ENCODE measurements around the gene JAM2.
"Not testable (repeated sequence)": the region's sequence is repeated elsewhere in the genome, so short reads cannot be mapped to it uniquely, and the experiment has no call there.

JAM2 gene

DNA sequence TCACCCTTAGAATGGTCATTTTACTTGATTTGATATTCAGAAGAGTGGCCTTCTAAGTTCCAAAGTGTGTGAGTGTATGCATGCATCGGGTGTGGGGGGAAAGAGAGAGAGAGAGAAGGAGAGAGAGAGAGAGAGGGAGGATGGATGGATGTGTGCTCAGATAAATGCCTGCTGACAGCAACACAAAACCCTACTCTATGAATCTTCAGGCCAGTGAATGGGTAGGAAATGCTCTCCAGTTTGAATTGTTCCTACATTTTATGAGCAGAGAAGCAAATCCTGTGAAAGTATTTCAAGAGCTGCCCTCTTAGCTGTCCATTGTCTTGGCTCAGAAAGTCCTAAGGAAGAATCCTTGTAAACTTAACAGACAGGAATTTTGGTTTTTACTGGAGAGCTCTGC lies 7.4 kb downstream of the JAM2 start:
- no peak for DNase-seq (ENCODE audit: low read depth)

DNA sequence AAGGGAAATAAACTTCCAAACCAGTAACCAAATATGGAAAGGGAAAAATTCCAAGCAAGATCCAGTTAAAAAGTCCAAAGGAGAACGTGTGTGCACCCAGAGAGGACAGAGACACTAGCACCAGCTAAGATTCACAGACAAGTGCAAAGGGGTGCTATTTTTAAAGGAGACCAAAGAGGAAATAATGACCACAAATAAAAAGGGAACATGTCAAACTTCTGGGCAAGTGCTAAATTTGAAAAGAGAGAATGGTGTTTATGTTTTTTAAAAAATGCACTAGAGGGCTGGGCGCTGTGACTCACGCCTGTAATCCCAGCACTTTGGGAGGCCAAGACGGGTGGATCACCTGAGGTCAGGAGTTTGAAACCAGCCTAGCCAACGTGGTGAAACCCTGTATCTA lies 8.6 kb downstream of the JAM2 start:
- DNase-seq (ENCODE audit: low read depth): no peak

DNA sequence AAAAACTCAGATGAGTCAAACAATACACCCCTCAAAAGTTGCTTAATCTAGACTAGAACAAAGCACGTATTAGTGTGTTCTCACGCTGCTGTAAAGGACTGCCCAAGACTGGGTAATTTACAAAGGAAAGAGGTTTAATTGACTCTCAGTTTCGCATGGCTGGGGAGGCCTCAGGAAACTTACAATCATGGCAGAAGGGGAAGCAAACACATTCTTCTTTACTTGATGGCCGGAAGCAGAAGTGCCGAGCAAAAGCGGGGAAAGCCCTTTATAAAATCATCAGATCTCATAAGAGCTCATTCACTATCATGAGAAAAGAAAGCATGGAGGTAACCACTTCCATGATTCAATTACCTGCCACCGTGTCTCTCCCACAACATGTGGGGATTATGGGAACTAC lies 10.1 kb downstream of the JAM2 start:
- DNase-seq (ENCODE audit: low read depth): no peak

DNA sequence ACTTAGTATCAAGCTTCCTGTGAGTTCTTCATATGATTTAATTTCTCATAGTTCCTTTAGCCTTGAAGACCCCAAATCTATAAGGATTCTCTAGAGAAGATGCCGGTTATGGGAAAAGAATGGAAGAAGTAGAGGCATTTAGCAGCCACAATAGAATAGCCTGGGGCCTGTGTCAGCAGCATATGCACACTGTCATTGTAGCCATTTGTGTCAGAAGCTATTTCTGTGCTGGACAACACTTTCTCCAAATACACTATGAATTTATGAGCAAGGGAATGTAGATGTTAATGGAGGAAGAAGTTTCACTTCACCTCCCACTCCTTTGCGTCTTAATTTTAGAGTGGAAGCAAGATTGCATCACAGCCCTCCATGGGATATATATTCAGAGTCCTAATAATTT lies 17.4 kb downstream of the JAM2 start:
- no peak for DNase-seq (ENCODE audit: low read depth)

DNA sequence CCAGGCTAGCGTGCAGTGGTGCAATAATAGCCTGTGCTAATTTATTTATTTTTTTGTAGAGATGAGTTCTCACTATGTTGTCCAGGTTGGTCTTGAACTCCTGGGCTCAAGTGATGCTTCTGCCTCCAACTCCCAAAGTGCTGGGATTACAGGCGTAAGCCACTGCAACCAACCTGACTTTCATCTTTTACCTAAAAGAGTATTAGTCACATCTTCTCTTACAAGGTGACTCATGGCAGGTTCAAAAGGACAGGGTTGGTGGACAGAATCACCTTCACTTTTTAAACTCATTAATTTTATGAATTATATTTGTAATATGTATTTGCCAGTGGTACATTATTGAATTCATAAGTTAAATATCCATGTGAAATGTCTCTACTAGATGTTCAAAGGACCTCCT lies 18.1 kb downstream of the JAM2 start:
- DNase-seq (ENCODE audit: low read depth): no peak

DNA sequence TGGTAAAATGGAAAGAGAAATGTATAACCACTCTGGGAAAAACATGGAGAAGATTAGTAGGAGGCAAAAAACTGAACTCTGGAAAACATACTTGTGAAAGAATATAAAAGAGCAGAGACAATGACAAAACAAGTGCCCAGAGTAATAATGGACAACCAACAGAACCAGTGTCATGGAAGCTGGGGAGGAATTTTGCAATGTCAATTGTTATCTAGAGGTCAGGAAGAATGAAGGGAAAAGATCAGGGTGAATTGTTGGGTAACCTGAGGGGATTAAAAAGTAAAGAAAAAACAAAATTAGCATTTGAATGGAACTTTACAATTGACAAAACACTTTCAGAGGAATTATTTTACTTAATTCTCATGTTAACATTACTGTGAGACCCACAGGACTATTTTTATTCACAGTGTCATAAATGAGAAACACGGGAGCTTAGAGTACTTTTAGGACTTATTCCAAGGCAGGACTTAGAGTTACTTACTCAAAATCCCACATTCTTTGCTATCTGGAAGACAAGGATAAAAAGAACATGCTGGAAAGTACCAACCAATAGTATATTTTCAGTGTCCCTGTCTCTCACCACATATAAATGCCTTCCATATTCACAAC lies 19.5 kb downstream of the JAM2 start:
- no peak for DNase-seq (ENCODE audit: low read depth)

DNA sequence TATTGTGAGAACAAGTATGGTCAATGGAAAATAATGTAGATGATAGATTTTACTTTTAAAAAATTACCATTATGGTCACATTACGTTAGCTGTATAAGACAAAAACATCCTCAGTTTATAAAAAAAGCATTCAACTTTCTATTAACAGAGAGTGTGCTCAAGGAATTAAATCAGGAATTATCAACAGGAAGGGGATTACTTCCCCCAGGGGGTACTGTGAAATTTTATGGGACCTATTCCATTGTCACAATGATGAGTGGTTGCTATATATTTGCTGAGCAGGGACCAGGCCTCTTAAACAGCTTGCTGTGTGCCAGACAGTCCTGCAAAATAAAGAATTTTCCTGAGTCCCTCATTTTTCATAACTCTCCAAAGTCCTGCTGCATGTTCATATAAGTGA lies 21.2 kb downstream of the JAM2 start:
- DNase-seq (ENCODE audit: low read depth): no peak

DNA sequence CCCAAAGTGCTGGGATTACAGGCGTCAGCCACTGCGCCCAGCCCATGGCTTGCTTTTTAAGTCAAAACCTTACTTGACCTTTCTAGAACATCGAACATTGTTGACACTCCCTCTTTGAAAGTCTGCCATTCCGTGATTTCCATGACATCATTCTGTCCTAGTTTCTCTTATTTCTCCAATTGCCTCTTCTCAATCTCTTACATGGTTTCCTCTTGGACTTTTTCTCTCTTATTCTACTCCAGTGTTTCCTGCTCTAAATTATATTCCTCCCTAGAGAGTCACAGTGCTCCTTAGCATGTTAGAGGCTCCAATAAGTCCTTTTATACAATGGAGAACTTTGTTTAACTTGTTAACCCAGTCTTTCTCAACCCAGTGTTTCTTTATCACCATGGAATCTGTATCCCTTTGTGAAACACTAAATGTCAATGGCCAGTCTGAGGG lies 25.5 kb downstream of the JAM2 start:
- DNase-seq (ENCODE audit: low read depth): no peak

DNA sequence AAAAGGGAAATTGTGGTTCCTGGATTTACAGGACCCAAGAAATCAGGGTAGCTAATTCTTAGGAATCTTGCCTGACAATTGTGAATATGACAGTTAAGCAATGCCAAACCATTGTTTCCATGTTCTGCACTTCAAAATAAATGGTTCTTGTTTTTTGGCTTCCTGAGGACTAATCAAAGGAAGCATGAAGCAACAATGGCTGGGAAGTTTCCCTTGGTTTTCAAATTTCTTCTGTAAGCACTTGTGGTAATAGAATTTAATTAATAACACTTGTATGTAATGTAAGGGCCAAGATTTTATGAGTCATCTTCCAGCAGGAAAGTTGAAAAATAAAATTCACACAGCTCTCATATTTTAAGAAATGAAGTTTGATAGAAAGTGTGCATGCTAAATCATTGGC lies 31.7 kb downstream of the JAM2 start:
- DNase-seq (ENCODE audit: low read depth): no peak

DNA sequence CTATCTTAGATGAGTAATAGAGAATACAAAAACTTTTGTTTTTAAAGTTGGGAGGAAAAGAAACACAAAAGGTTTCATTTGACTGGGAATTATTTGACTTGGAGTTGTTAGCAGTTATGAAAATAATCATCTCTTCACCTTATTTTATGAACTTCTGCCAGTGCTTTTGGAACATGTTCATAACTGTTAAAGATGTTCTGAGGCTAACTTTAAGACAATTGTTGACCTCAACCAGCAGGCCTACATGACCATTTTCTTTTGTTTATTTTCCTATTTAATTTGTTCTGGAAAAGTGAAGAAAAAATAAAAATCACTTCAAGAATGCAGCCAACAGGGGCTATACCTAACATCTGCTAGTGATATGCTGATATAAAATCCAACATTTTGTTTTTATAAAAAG lies 37.4 kb downstream of the JAM2 start:
- no peak for DNase-seq (ENCODE audit: low read depth)

DNA sequence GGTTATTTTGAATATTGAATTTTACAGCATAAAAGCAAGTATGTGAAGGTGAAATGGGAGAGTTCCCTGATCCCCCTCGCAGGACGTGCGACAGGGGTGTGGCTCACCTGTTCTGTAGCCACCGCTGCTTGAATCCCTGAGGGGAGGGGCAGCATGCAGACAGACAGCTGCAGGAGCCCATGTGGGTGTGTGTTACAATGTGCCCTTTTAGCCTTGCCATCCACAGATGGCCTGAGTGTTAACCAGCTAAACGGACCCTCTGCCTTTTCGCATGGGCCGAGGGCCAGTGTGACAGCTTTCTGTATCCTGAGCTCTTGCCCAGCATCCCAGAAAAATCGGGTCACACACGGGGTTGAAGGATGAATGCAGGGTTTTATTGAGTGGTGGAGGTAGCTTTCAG lies 43.3 kb downstream of the JAM2 start:
- no peak for DNase-seq (ENCODE audit: low read depth)

DNA sequence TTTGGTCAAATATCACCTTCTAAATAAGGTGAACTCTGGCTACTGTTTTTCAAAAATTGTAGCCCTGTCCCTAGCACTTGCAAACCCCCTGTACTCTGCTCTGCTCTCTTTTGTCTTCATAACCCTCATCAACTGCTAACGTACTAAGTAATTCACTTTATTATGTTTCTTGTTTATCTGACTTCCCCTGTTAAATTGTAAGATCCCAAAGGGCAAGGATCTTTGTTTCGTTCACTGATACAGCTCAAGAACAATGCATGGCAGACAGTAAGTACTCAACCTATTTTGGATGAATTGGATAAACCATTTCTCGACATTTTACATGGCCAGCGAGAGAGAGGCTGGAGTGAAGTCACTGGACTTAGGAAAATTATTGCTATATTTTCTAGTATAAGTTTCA lies 48.7 kb downstream of the JAM2 start:
- no peak for DNase-seq (ENCODE audit: low read depth)

DNA sequence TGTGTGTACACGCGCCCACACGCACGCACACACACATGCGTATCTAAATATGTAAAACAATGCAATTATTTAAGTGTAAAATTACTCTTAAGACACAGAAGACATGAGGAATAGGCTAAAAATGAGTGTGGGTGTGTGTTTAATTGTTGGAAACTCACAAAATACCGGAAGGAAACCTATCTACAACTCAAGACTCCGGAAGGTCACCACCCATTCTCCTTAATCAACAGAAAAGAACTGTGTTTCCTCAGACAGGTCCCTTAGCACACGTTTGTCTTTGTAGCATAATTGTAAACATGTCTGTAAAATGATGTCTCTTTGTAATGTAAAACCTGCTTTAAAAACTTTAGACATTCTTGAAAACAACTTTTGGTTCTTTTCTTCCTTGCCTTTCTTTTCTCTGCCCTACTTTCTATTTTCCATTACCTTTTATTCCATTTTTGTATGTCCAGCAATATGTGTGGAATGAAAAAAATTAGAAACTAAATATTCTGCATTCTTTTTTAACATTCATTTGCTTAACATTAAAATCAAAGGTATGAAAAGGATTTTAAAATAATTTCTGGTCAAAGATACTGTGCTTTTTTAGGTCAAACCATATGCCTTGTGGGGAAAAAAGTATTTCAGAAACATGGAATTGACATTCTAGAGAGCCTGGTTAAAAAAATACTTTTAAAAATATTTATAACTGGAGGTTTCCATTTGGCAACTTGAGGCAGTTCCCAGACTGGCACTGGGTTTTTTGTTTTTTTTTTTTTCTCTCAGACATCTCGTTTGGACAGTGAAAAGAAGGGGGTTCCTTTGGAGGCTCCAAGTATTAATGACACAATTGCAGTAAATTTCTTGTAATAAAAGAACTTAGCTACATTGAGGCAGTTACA lies 49.5 kb downstream of the JAM2 start:
- DNase-seq (ENCODE audit: low read depth): no peak

DNA sequence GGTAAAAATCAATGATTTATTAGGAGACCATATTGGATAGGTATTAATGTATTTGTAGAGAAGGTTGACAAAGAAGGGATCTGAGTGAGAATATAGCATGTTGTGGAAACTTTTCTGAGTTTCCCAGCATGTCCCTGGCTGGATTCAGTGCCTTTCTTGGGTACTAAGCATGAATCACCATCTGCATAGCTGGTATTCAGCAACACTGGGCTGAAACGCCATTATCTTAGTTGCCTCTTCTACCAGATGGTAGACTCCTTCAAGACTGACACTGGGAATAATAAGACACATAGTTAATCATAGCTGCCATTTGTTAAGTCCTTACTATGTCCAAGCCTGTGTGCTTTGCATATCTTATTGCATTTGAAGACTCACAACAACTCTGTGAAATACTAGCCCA lies 50.2 kb downstream of the JAM2 start:
- DNase-seq (ENCODE audit: low read depth): no peak

DNA sequence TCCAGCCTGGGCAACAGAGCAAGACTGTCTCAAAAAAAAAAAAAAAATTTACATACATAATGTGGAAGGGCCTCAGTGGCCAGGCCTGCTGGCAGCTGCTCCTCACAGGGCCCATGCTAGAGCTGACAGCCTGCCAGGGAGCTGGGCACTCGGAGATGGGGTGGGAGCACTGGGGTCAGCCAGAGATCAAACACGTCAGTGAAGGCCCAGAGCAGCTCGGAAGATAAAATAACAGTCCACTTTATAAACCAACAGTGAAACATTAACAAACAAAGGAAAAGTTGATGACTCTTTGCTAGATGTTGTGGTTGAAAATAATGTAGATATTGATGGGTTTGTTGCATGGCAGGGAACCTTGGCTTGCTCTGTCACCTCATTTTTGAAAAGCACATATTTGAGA lies 52.9 kb downstream of the JAM2 start:
- DNase-seq (ENCODE audit: low read depth): no peak

DNA sequence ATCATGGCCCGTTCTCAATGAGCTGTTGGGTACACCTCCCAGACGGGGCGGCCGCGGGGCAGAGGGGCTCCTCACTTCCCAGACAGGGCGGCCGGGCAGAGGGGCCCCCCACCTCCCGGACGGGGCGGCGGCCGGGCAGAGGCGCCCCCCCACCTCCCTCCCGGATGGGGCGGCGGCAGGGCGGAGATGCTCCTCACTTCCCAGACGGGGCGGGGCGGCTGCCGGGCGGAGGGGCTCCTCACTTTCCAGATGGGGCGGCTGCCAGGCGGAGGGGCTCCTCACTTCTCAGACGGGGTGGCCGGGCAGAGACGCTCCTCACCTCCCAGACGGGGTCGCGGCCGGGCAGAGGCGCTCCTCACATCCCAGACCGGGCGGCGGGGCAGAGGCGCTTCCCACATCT lies 56.4 kb downstream of the JAM2 start:
- DNase-seq (ENCODE audit: low read depth): not testable (repeated sequence)

DNA sequence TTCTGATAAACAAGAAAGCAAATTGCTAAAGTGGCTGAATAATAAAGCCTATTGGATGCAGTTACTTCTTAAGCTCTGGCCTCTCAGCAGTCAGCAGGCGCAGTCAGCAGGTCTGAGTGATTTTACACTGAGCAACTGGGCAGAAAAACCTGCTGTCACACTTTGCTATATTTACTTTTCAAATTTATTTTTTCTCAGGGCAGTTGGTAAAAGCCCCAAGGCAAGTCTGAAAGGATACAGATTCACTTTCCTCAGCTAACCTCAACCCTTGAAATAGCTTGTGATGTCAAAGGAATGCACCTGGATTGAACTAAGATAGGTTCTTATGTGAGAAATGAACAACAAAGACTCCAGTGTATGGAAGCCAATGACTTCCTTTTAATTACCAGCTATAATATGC lies 61.7 kb downstream of the JAM2 start:
- no peak for DNase-seq (ENCODE audit: low read depth)

DNA sequence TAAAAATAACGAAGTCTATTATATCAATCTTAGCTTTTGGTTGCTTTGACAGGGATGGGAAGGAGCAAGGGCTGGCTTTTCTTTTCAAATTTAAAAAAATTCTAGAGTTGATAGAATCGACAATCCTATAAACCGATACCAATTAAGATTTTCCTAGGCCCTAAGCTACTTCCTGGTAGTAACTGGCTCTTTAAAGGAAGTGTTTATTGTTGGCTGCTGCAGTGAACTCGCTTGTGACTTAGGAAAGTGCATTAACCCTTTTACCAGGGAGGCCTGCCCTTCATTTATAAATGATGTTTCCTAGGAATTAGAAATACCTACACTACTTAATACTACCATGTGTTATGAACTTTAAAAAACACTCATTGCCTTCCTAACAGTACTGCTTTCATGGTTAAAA lies 62.5 kb downstream of the JAM2 start:
- DNase-seq (ENCODE audit: low read depth): no peak

DNA sequence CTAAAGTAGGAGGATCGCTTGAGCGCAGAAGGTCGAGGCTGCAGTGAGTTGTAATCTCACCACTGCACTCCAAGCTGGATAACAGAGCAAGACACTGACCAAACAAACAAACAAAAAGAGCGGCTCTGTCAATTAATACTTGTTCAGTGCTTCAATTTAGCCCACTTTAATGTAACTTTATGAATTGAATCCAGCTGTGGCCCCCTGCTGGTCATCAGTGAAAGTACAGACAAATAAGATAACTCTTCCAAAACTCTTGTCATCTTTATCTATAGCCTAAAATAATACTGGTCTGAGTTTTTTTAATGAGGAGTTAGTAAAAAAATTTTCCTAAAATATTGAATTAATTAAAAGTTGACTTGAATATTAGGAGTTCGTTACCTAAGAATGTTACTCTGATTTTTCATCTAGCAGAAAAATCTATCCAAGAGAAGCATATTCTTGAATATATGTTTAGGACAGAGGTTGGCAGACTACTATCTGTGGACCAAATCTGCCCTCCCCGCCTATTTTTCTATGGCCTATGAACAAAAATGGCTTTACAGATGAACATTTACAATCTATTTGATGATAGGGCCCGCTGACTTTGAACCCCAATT lies 69.5 kb downstream of the JAM2 start:
- peak; percentile 28 for DNase-seq (ENCODE audit: low read depth)

DNA sequence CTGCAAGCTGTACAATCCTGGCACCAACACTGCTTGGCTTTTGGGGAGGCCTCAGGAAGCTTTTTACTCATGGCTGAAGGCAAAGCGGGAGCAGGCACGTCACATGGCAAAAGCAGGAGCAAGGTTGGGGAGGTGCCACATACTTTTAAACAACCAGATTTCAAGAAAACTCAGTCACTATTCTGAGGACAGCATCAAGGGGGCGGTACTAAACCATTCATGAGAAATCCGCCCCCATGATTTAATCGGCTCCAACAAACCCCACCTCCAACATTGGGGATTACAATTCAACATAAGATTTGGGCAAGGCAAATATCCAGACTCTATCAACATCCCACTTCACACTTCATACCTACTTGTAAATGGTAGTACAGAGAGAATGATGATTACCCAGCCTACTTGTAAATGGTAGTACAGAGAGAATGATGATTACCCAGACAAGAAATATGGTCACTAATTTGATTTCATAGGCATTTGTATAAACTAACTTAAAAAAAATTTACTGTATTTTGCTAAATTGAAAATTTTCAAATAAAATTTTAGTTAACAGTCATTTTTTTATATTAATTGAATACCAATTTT lies 70.7 kb downstream of the JAM2 start:
- DNase-seq (ENCODE audit: low read depth): no peak

DNA sequence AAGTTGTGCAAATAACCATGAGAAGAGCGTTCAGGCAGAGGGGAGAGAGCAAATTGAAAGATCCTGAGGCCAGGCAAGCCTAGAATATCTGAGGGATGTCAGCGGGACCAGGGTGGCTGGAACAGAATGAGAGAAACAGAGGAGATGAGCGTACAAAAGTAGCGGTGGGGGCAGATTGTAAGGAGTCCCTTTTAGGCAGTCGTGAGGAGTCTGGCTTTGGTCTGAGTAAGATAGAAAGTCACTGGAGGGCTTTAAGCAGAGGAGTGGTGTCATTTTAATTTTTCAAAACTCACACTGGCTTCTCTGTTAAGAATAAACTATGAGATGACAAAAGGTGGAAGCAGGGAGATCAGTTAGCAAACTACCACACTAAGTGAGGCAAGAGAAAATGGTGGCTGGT lies 71.5 kb downstream of the JAM2 start:
- DNase-seq (ENCODE audit: low read depth): no peak

DNA sequence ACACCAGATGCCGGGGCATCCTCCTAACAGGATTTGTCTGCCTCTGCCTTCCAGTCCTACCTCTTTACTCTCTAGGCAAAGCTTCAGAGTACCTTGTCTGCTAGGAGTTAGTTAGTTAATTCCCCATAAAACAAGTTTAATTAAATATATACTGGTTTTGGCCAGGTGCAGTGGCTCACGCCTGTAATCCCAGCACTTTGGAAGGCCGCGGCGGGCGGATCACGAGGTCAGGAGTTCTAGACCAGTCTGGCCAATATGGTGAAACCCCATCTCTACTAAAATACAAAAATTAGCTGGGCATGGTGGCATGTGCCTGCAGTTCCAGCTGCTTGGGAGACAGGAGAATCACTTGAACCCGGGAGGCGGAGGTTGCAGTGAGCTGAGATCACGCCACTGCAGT lies 75.0 kb downstream of the JAM2 start:
- not testable (repeated sequence) for DNase-seq (ENCODE audit: low read depth)

DNA sequence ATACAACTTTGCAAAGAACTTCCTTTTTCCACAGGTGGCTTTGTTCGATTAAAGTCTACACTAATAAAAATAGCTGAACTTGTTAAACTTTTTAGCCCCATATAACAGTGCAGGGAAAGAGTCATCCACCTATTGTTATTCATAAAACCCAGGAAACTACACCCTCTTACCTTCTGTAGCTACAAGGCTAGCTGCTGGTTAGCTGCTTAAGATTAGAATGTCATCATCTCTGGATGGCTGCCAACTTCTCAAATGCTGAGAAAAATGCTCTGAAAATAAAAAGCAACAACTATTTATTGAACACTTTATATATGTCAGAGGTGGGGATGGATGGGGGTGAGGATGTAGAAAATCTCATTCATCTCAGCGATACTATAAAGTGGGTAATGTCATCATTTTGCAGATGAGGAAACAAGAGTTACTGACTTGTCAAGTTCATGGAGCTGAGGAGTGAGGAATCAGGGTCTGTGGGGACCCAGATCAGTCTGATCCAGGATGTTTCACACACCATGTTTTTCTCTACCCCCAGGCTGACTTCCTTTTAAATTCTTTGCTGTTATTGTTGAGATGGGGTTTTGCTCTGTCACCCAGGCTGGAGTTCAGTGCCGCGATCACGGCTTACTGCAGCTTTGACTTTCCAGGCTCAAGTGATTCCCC lies 78.6 kb downstream of the JAM2 start:
- DNase-seq (ENCODE audit: low read depth): no peak

Measured in stimulated activated CD8-positive, alpha-beta memory T cell treated with anti-CD3 and anti-CD28 coated beads, Interleukin-12 subunit alpha, Interleukin-12 subunit beta, amount 100 ng/mL, for 1 hour (primary cell).